Upper lobe of right lung (tissue), 1 donor: ENCODE measurements around the gene TSPEAR. TPM values are rescaled to one million over a fixed set of nuclear protein-coding genes. Genes with fewer than 3 reads are reported as not detected.

Experiments used
- ATAC-seq: fragments of 200-7000 bp; cut with Tn5 transposase; one replicate; pipeline ENCODE4 v1.9.1; 2020; ENCODE audit warnings: mild to moderate bottlenecking, moderate library complexity
- DNase-seq: peaks from one replicate; pipeline ENCODE4 v3.0.0-alpha.2; 2020
- H3K27ac ChIP-seq: fragments of 200-600 bp; one replicate; pipeline ENCODE4 v1.8.0; 2022
- H3K27me3 ChIP-seq: fragments of 200-600 bp; one replicate; pipeline ENCODE4 v1.8.0; 2022; ENCODE audit warnings: mild to moderate bottlenecking
- H3K36me3 ChIP-seq: fragments of 200-600 bp; one replicate; pipeline ENCODE4 v1.8.0; 2022
- H3K4me1 ChIP-seq: fragments of 200-600 bp; one replicate; pipeline ENCODE4 v1.8.0; 2022
- H3K4me3 ChIP-seq: fragments of 200-600 bp; one replicate; pipeline ENCODE4 v1.8.0; 2022; ENCODE audit warnings: mild to moderate bottlenecking
- H3K9me3 ChIP-seq: fragments of 200-600 bp; one replicate; pipeline ENCODE4 v1.8.0; 2022
- intact Hi-C: fragments of 100-400 bp; cut with DNase I; formaldehyde crosslinking; loops from one replicate; pipeline ENCODE4 v1.11.0; 2022
- total RNA-seq: library from RNA; stranded (reverse); fragmentation: NEBNext Ultra II Directional; extraction: Animal tissue kit (Norgen Biotek cat#: 25700); gene quantifications from one replicate; pipeline ENCODE4 v1.2.1, GENCODE V29; 2021
- TF ChIP-seq, protein P1 (sequence below): fragments of 200-600 bp; IDR thresholded peaks from one replicate; pipeline ENCODE4 v1.8.0; 2022; ENCODE audit warnings: antibody characterized with exemption
- donor health status: DM: no; HTN: yes; CAD: no; lungs with severe emphysema.

The TSPEAR gene
- total RNA-seq, 1 donor from 2014 or later: 0.23 TPM

DNA sequence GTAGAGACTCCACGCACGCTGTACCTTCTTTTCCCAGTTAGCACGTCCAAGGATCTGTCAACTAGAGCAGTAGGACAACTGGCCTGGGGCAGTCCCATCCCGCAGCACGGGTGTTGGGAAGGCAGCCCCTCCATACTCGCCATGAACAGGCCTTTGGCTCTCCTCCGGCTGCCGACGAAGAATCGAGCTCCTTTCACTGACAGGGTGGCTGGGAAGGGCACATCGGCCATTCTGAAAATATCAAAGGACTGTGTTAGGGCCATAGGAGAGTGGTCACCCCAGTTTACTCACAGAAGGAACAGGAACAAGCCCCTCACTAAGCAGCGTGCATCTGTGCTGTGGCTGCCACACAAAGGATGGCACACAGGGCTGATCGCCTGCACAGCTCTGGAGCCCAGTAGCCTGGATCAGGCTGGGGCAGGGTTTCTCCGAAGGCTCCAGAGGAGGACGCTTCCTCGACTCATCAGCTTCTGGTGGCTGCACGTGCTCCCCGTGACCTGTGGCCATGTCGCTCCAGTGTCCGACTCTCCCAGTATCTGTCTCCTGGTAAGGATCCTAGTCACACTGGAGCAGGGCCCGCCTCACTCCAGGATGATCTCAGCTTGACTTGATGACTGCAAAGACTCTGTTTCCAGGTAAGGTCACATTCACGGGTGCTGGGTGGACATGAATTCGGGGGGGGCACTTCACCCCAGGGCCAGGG lies 180.3 kb downstream of the TSPEAR start:
- DNase-seq: peak; percentile 41
- Histone ChIP-seq H3K27me3 (no peaks in the 10 kb centered on the region), H3K36me3 (no peaks in the 10 kb centered on the region), H3K4me3 (no peak overlapping the region), H3K27ac (no peak overlapping the region), H3K9me3 (no peaks in the 10 kb centered on the region), H3K4me1 (no peaks in the 10 kb centered on the region)
- no peak for ATAC-seq
- intact Hi-C loops: no loop called here
- TF ChIP-seq, protein P1, sequence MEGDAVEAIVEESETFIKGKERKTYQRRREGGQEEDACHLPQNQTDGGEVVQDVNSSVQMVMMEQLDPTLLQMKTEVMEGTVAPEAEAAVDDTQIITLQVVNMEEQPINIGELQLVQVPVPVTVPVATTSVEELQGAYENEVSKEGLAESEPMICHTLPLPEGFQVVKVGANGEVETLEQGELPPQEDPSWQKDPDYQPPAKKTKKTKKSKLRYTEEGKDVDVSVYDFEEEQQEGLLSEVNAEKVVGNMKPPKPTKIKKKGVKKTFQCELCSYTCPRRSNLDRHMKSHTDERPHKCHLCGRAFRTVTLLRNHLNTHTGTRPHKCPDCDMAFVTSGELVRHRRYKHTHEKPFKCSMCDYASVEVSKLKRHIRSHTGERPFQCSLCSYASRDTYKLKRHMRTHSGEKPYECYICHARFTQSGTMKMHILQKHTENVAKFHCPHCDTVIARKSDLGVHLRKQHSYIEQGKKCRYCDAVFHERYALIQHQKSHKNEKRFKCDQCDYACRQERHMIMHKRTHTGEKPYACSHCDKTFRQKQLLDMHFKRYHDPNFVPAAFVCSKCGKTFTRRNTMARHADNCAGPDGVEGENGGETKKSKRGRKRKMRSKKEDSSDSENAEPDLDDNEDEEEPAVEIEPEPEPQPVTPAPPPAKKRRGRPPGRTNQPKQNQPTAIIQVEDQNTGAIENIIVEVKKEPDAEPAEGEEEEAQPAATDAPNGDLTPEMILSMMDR: no peak

DNA sequence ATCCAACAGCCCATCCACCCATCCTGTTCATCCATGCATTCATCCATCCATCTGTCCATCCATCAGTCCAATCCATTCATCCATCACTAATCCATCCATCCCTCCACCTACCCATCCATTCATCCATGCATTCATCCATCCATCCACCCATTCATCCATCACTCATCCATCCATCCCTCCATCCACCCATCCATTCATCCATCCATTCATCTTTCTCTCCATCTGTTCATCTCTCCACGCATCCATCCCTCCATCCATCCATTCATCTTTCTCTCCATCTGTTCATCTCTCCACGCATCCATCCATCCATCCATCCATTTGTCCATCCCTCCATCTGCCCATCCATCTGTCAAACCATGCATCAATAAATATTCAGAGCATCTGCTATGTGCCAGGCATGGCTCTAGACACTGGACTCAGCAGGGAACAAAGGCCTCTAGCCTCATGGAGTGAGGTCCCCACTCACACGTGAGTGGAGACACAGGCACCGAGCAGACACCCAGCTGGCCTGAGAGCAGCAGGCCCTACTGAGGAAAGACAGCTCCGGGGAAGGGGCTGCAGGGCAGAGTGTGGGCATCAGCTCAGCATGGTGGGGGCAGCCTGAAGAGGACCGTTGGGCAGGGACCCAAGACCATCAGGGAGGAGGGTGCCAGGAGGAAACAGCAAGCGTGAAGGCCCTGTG lies 181.0 kb downstream of the TSPEAR start:
- H3K27ac ChIP-seq: no peak overlapping the region
- DNase-seq: no peak
- H3K9me3 ChIP-seq: no peaks in the 10 kb centered on the region
- no peaks in the 10 kb centered on the region for H3K36me3 ChIP-seq
- no peak for ATAC-seq
- H3K4me1 ChIP-seq: no peaks in the 10 kb centered on the region
- H3K4me3 ChIP-seq: no peak overlapping the region
- TF ChIP-seq, protein P1: no peak
- H3K27me3 ChIP-seq: no peaks in the 10 kb centered on the region
- intact Hi-C loops: no loop called here

DNA sequence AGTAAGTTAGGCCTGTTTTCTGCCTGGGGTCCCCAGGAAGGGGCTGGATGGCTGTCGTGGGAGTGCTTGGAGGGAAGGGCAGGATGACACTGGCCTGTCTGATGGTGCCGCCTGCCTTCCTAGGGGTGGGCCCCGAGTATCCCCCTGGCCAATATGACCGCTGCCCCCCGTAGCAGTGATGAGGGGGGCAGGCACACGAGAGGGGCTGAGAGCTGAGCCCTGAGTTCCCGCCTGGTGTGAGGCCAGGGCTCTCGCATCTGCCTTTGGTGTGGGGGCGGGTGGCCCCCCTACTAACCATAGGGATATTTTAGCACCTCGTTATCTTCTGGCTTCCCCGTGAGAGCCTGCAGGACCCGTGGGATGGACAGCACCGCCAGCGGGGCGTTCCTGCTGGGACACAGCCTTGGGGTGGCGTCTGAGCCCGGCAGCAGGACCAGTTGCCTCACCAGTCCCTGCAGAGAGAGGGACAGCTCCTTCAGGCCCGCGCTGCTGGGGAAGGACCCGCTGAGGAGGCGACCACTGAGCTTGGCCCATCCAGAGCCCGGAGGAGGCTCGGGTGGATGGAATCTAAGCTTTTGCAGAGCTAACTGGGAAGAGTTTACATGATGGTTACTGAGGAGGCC lies 181.8 kb downstream of the TSPEAR start:
- no peaks in the 10 kb centered on the region for H3K4me1 ChIP-seq
- H3K4me3 ChIP-seq: no peak overlapping the region
- TF ChIP-seq, protein P1: no peak
- no peaks in the 10 kb centered on the region for H3K9me3 ChIP-seq
- ATAC-seq: no peak
- intact Hi-C loops: no loop called here
- H3K36me3 ChIP-seq: no peaks in the 10 kb centered on the region
- H3K27ac ChIP-seq: no peak overlapping the region
- DNase-seq: peak; percentile 48
- no peaks in the 10 kb centered on the region for H3K27me3 ChIP-seq

DNA sequence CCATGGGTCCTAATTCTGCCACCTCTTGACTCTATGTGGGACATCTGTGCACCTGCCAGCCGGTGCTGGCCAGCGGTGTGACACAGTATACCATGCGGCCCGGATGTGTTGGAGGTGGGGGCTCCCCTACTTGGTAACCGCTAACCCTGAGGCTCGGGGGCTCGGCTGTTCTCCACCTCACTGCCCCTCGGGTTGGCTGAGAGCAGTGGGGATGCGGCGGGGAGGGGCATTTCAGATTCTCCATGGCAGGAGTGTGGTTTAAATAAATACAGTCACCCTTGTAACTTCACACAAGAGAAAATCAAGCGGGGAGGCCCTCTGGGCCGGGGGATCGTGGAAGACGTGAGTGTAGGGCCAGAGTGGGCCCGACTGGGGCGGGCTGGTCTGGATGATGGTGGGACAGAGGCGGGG lies 182.4 kb downstream of the TSPEAR start:
- H3K27me3 ChIP-seq: no peaks in the 10 kb centered on the region
- DNase-seq: no peak
- no peak overlapping the region for H3K4me3 ChIP-seq
- H3K4me1 ChIP-seq: no peaks in the 10 kb centered on the region
- H3K27ac ChIP-seq: no peak overlapping the region
- intact Hi-C loops: no loop called here
- ATAC-seq: no peak
- TF ChIP-seq, protein P1: no peak
- H3K36me3 ChIP-seq: no peaks in the 10 kb centered on the region
- H3K9me3 ChIP-seq: no peaks in the 10 kb centered on the region

DNA sequence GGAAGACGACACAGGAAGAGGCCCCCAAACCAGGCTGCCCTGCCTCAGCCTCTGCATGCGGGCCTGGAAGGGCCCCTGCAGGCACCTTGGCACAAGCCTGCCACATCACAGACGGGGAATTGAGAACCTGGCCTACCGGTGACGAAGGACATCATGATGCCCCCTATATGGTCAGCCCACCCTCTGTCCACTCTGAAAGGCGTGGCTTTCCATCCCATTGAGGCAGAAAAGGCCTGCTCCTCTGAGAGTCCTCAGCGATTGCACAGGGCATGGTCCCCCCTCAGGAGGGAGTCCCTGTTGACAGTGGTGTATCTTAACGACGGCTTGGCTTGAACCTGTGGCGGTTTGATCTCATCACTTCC lies 182.8 kb downstream of the TSPEAR start:
- TF ChIP-seq, protein P1: no peak
- intact Hi-C loops: no loop called here
- no peaks in the 10 kb centered on the region for H3K27me3 ChIP-seq
- no peak for ATAC-seq
- H3K4me3 ChIP-seq: no peak overlapping the region
- no peak for DNase-seq
- no peaks in the 10 kb centered on the region for H3K36me3 ChIP-seq
- H3K9me3 ChIP-seq: no peaks in the 10 kb centered on the region
- no peak overlapping the region for H3K27ac ChIP-seq
- H3K4me1 ChIP-seq: no peaks in the 10 kb centered on the region
